HFFc6 (cell line): Measurements from ENCODE around the gene RPS27L. TPM values are rescaled to one million over a fixed set of nuclear protein-coding genes. Genes with fewer than 3 reads are reported as not detected.

Experiments used
- DNase-seq: peaks from one replicate; pipeline ENCODE4 v3.0.0-alpha.2; 2018
- H3K27ac Mint-ChIP-seq: 2 replicates; pipeline ENCODE4 v1.8.0; 2020; ENCODE audit warnings: mild to moderate bottlenecking, mixed read lengths
- H3K27me3 Mint-ChIP-seq: 2 replicates; pipeline ENCODE4 v1.8.0; 2021; ENCODE audit warnings: mild to moderate bottlenecking, moderate library complexity, mixed read lengths; ENCODE audit not compliant: insufficient read depth
- H3K36me3 Mint-ChIP-seq: 2 replicates; pipeline ENCODE4 v1.8.0; 2021; ENCODE audit warnings: low read depth, mixed read lengths
- H3K4me1 Mint-ChIP-seq: 2 replicates; pipeline ENCODE4 v1.8.0; 2020; ENCODE audit warnings: low read depth, mixed read lengths
- H3K4me3 Mint-ChIP-seq: 2 replicates; pipeline ENCODE4 v1.8.0; 2020; ENCODE audit warnings: mild to moderate bottlenecking, moderate library complexity, mixed read lengths
- H3K9me3 Mint-ChIP-seq: 2 replicates; pipeline ENCODE4 v1.8.0; 2020; ENCODE audit warnings: mild to moderate bottlenecking, mixed read lengths
- total RNA-seq, 6 experiments: library from RNA; stranded (reverse); fragmentation: NEBNext Ultra II Directional; extraction: Animal tissue kit (Norgen Biotek cat#: 25700); gene quantifications; 2 replicates in 1 of 6; 3 replicates in 5 of 6; pipeline ENCODE4 v1.2.3, GENCODE V29; 2021
- TF ChIP-seq, protein P1 (sequence below): fragments of 200-600 bp; sonication (generic); IDR thresholded peaks from 2 replicates; pipeline ENCODE4 v1.5.0; 2021; ENCODE audit warnings: antibody characterized with exemption, mild to moderate bottlenecking

The RPS27L gene
- total RNA-seq, 6 experiments from 2014 or later: 422 to 573 (median 537) TPM

GRCh38 chr15:63198371-63199250 is 41.3 kb upstream of the RPS27L start:
- Mint-ChIP-seq H3K27ac (no peak overlapping the region), H3K4me1 (peaks cover 76% of the 10 kb centered on the region), H3K27me3 (peaks cover 2% of the 10 kb centered on the region; the same call in 1 of the 2 replicates), H3K9me3 (no peaks in the 10 kb centered on the region), H3K36me3 (peaks cover 10% of the 10 kb centered on the region; the same call in 1 of the 2 replicates), H3K4me3 (no peak overlapping the region)
- TF ChIP-seq, protein P1, sequence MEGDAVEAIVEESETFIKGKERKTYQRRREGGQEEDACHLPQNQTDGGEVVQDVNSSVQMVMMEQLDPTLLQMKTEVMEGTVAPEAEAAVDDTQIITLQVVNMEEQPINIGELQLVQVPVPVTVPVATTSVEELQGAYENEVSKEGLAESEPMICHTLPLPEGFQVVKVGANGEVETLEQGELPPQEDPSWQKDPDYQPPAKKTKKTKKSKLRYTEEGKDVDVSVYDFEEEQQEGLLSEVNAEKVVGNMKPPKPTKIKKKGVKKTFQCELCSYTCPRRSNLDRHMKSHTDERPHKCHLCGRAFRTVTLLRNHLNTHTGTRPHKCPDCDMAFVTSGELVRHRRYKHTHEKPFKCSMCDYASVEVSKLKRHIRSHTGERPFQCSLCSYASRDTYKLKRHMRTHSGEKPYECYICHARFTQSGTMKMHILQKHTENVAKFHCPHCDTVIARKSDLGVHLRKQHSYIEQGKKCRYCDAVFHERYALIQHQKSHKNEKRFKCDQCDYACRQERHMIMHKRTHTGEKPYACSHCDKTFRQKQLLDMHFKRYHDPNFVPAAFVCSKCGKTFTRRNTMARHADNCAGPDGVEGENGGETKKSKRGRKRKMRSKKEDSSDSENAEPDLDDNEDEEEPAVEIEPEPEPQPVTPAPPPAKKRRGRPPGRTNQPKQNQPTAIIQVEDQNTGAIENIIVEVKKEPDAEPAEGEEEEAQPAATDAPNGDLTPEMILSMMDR: no peak
- no peak for DNase-seq

DNA sequence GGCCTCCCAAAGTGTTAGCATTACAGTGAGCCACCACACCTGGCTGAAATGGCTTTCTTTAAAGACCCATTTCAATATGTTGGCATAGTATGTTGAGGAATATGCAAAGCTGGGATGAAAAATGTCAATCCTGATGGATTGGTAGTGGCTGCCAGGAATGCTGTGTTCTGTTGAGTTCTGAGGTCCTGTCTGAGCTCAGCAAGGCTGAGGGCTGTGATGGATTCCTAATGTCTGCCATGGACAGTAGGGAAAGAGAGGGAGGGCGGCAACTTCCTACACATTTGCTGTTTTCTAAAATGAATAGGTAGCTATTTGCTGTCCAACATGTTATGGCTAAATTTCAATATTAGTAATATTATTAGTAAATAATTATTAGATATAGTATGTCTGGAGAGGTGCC is 40.3 kb upstream of the RPS27L start:
- H3K36me3 Mint-ChIP-seq: peaks cover 12% of the 10 kb centered on the region
- H3K9me3 Mint-ChIP-seq: no peaks in the 10 kb centered on the region

DNA sequence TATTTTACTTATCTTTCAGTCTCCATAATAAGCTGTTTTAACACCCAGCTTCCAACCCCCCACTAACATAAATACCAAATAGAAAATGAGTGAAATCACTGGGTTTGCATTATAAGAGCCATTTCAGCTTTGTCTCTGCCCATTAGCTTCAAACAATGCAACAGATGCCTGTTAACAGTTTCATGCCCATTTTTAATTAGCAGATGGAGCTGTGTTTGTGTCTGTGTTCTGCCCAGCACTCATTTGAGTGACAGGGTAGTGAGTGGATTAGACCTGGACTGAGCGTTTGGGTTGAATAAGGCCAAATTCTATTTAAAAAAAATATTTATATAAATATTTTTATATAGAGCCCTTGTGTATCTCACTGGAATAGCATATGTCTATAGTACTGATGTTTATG is 39.6 kb upstream of the RPS27L start:
- peaks cover 70% of the 10 kb centered on the region for H3K4me1 Mint-ChIP-seq
- H3K9me3 Mint-ChIP-seq: no peaks in the 10 kb centered on the region
- H3K27me3 Mint-ChIP-seq: peaks cover 2% of the 10 kb centered on the region; the same call in 1 of the 2 replicates
- peaks cover 15% of the 10 kb centered on the region for H3K36me3 Mint-ChIP-seq
- DNase-seq: no peak
- H3K27ac Mint-ChIP-seq: no peak overlapping the region
- TF ChIP-seq, protein P1: no peak
- no peak overlapping the region for H3K4me3 Mint-ChIP-seq

More for the DNA sequence above, 40.3 kb upstream of the RPS27L start:
- TF ChIP-seq, protein P1: no peak
- Mint-ChIP-seq H3K27ac (no peak overlapping the region), H3K4me1 (peaks cover 68% of the 10 kb centered on the region), H3K27me3 (peaks cover 2% of the 10 kb centered on the region; the same call in 1 of the 2 replicates), H3K4me3 (no peak overlapping the region)
- DNase-seq: no peak

- Mint-ChIP-seq H3K27me3 (peaks cover 2% of the 10 kb centered on the region; the same call in 1 of the 2 replicates), H3K9me3 (no peaks in the 10 kb centered on the region), H3K4me1 (peaks cover 77% of the 10 kb centered on the region), H3K4me3 (no peak overlapping the region), H3K36me3 (peaks cover 6% of the 10 kb centered on the region), H3K27ac (no peak overlapping the region)
- no peak for DNase-seq
- TF ChIP-seq, protein P1: no peak
Measured at GRCh38 chr15:63195569-63196015, 38.3 kb upstream of the RPS27L start.

- H3K9me3 Mint-ChIP-seq: no peaks in the 10 kb centered on the region
- H3K27ac Mint-ChIP-seq: no peak overlapping the region
- peaks cover 82% of the 10 kb centered on the region for H3K4me1 Mint-ChIP-seq
- TF ChIP-seq, protein P1: no peak
- no peak overlapping the region for H3K4me3 Mint-ChIP-seq
- H3K36me3 Mint-ChIP-seq: peaks cover 5% of the 10 kb centered on the region
- no peak for DNase-seq
- no peaks in the 10 kb centered on the region; the same call in 1 of the 2 replicates for H3K27me3 Mint-ChIP-seq
Measured at GRCh38 chr15:63194880-63195568, 37.7 kb upstream of the RPS27L start.
